Common myeloid progenitor, CD34-positive (primary cell): ENCODE data around the gene RCAN2.

Source experiments
- CTCF ChIA-PET: fragments of 350-600 bp; sonication (Branson Sonifier 250); formaldehyde crosslinking; loops from one replicate; lab custom pipeline; 2021; ENCODE audit warnings: antibody characterized with exemption; lab: Charles Lee
- POLR2A ChIA-PET: fragments of 350-600 bp; sonication (Branson Sonifier 250); formaldehyde crosslinking; loops from one replicate; lab custom pipeline; 2021; ENCODE audit warnings: antibody characterized with exemption; lab: Charles Lee
- DNase-seq, 3 donors: peaks; one replicate each; pipeline versions ENCODE4 v3.0.0 to v3.0.0-alpha.2; 2013
- H3K27ac ChIP-seq, 2 experiments: 1 replicate in 1 of 2; 2 replicates in 1 of 2; pipeline ENCODE4 v1.7.0; 2013; ENCODE audit warnings: inconsistent platforms in 2 of 2, low read length in 2 of 2, mild to moderate bottlenecking in 2 of 2, low read depth in 1 of 2, moderate library complexity in 1 of 2; ENCODE audit not compliant: severe bottlenecking in 2 of 2, insufficient read depth in 1 of 2, poor library complexity in 1 of 2
- H3K27me3 ChIP-seq, 5 experiments: replicated peaks in 2 of 5; 1 replicate in 3 of 5; 2 replicates in 2 of 5; pipeline versions ENCODE4 v1.6.1 to v1.7.0; 2013; ENCODE audit warnings: low read length in 4 of 5, mild to moderate bottlenecking in 2 of 5, moderate library complexity in 2 of 5, inconsistent platforms in 1 of 5; ENCODE audit not compliant: insufficient read depth in 5 of 5, control insufficient read depth in 4 of 5
- H3K36me3 ChIP-seq, 4 experiments: 1 replicate in 2 of 4; 2 replicates in 2 of 4; pipeline versions ENCODE4 v1.6.1 to v1.7.0; 2013; ENCODE audit warnings: low read length in 3 of 4, control low read depth in 1 of 4, mild to moderate bottlenecking in 1 of 4; ENCODE audit not compliant: control insufficient read depth in 4 of 4, insufficient read depth in 4 of 4
- H3K4me1 ChIP-seq, 4 experiments: 1 replicate in 3 of 4; 2 replicates in 1 of 4; pipeline versions ENCODE4 v1.6.1 to v1.7.1; 2013; ENCODE audit warnings: low read length in 3 of 4, mild to moderate bottlenecking in 3 of 4, control low read depth in 1 of 4, inconsistent platforms in 1 of 4, moderate library complexity in 1 of 4; ENCODE audit not compliant: control insufficient read depth in 4 of 4, insufficient read depth in 4 of 4; ENCODE audit errors: control extremely low read depth in 1 of 4
- H3K4me3 ChIP-seq, 7 experiments: 1 replicate in 4 of 7; 2 replicates in 3 of 7; pipeline versions ENCODE4 v1.5.1 to v1.7.0; 2013; ENCODE audit warnings: mild to moderate bottlenecking in 7 of 7, low read length in 6 of 7, moderate library complexity in 6 of 7, inconsistent platforms in 2 of 7, low read depth in 2 of 7, control low read depth in 1 of 7; ENCODE audit not compliant: insufficient read depth in 4 of 7, control insufficient read depth in 1 of 7; ENCODE audit errors: extremely low read depth in 1 of 7
- H3K9me3 ChIP-seq, 5 experiments: 1 replicate in 4 of 5; 2 replicates in 1 of 5; pipeline versions ENCODE4 v1.6.1 to v1.7.1; 2013; ENCODE audit warnings: low read length in 4 of 5, mild to moderate bottlenecking in 2 of 5, inconsistent platforms in 1 of 5, low read depth in 1 of 5, moderate library complexity in 1 of 5; ENCODE audit not compliant: control insufficient read depth in 4 of 5, insufficient read depth in 2 of 5; ENCODE audit errors: control extremely low read depth in 1 of 5
- WGBS: methylation state at CpG from one replicate; pipeline ENCODE4 v1.1.5; 2013; ENCODE audit not compliant: insufficient coverage; 5-methylcytosine and 5-hydroxymethylcytosine counted together

RCAN2 gene

GRCh38 chr6:46276576-46277142 is 214.6 kb downstream of the RCAN2 start:
- Histone ChIP-seq H3K27me3 (no peaks in the 10 kb centered on the region), H3K4me1 (peaks cover 7 to 24% (median 10%) of the 10 kb centered on the region in 4 experiments), H3K27ac (no peak overlapping the region), H3K36me3 (no peaks in the 10 kb centered on the region), H3K4me3 (no peak overlapping the region), H3K9me3 (no peaks in the 10 kb centered on the region)
- WGBS: 21% methylated on average over 2 of the region's 2 CpGs
- ChIA-PET POLR2A (no interaction called here), CTCF (interaction anchor here (1.0 to 3.1 kb wide), 5 partner anchors 11 to 134 kb away, joined by 3 to 9 read pairs (median 4); no protein-coding TSS in a partner anchor)
- DNase-seq: no peak

GRCh38 chr6:46274502-46274901 is 216.7 kb downstream of the RCAN2 start:
- 93% methylated on average over 1 of the region's 2 CpGs for WGBS
- ChIA-PET POLR2A (no interaction called here), CTCF (interaction anchor here (1.6 to 2.0 kb wide), 2 partner anchors 9 to 54 kb away, joined by 5 to 10 read pairs; no protein-coding TSS in a partner anchor)
- Histone ChIP-seq H3K36me3 (no peaks in the 10 kb centered on the region), H3K4me3 (no peak overlapping the region), H3K27me3 (no peaks in the 10 kb centered on the region), H3K27ac (no peak overlapping the region), H3K9me3 (no peaks in the 10 kb centered on the region), H3K4me1 (peaks cover 7 to 24% (median 10%) of the 10 kb centered on the region in 4 experiments)
- DNase-seq: no peak

- ChIA-PET POLR2A (no interaction called here), CTCF (interaction anchor here (0.8 to 2.0 kb wide), 3 partner anchors 9 to 136 kb away, joined by 3 to 10 read pairs (median 5); no protein-coding TSS in a partner anchor)
- 0% methylated on average over 1 of the region's 2 CpGs for WGBS
- Histone ChIP-seq H3K27ac (no peak overlapping the region), H3K4me1 (peaks cover 7 to 24% (median 10%) of the 10 kb centered on the region in 4 experiments), H3K4me3 (no peak overlapping the region), H3K9me3 (no peaks in the 10 kb centered on the region), H3K27me3 (no peaks in the 10 kb centered on the region), H3K36me3 (no peaks in the 10 kb centered on the region)
- peak; percentile 83 to 96 (median 90) for DNase-seq
These were observed 217.3 kb downstream of the RCAN2 start for GRCh38 chr6:46273911-46274310.

- 100% methylated on average over 1 of the region's 3 CpGs for WGBS
- Histone ChIP-seq H3K4me1 (peaks cover 7 to 24% (median 10%) of the 10 kb centered on the region in 4 experiments), H3K27ac (no peak overlapping the region), H3K9me3 (no peaks in the 10 kb centered on the region), H3K36me3 (no peaks in the 10 kb centered on the region), H3K27me3 (no peaks in the 10 kb centered on the region), H3K4me3 (no peak overlapping the region)
- CTCF ChIA-PET: interaction anchor here (1.6 to 1.7 kb wide), 2 partner anchors 9 to 11 kb away, joined by 4 to 5 read pairs; no protein-coding TSS in a partner anchor
- DNase-seq: no peak
- POLR2A ChIA-PET: no interaction called here
These were observed 219.5 kb downstream of the RCAN2 start for GRCh38 chr6:46271728-46272127.

GRCh38 chr6:46271107-46271506 is 220.1 kb downstream of the RCAN2 start:
- 94% methylated on average over 4 of the region's 4 CpGs for WGBS
- no peaks in the 10 kb centered on the region for H3K27me3 ChIP-seq
- CTCF ChIA-PET: interaction anchor here (1.6 kb wide), 1 partner anchor 10 kb away, joined by 5 read pairs; no protein-coding TSS in a partner anchor

GRCh38 chr6:46270336-46270735 is 220.9 kb downstream of the RCAN2 start:
- WGBS: 94% methylated on average over 5 of the region's 7 CpGs
- no peaks in the 10 kb centered on the region for H3K36me3 ChIP-seq
- ChIA-PET POLR2A (no interaction called here), CTCF (no interaction called here)
- H3K4me1 ChIP-seq: peaks cover 7 to 17% (median 10%) of the 10 kb centered on the region in 4 experiments
- H3K27ac ChIP-seq: no peak overlapping the region
- no peaks in the 10 kb centered on the region for H3K9me3 ChIP-seq
- no peak for DNase-seq
- H3K27me3 ChIP-seq: no peaks in the 10 kb centered on the region
- no peak overlapping the region for H3K4me3 ChIP-seq

More at GRCh38 chr6:46271107-46271506, 220.1 kb downstream of the RCAN2 start:
- Histone ChIP-seq H3K4me3 (no peak overlapping the region), H3K36me3 (no peaks in the 10 kb centered on the region), H3K9me3 (no peaks in the 10 kb centered on the region), H3K27ac (no peak overlapping the region), H3K4me1 (peaks cover 7 to 17% (median 10%) of the 10 kb centered on the region in 4 experiments)
- POLR2A ChIA-PET: no interaction called here
- DNase-seq: no peak

- no peak for DNase-seq
- Histone ChIP-seq H3K9me3 (no peaks in the 10 kb centered on the region), H3K4me1 (peaks cover 7 to 17% (median 10%) of the 10 kb centered on the region in 4 experiments), H3K27me3 (no peaks in the 10 kb centered on the region), H3K27ac (no peak overlapping the region), H3K36me3 (no peaks in the 10 kb centered on the region), H3K4me3 (no peak overlapping the region)
- WGBS: 100% methylated on average over 1 of the region's 5 CpGs
- POLR2A ChIA-PET: no interaction called here
- CTCF ChIA-PET: no interaction called here
These were observed 221.6 kb downstream of the RCAN2 start for GRCh38 chr6:46269447-46270229.
